ENCODE results near the gene PXT1.

The PXT1 gene

DNA sequence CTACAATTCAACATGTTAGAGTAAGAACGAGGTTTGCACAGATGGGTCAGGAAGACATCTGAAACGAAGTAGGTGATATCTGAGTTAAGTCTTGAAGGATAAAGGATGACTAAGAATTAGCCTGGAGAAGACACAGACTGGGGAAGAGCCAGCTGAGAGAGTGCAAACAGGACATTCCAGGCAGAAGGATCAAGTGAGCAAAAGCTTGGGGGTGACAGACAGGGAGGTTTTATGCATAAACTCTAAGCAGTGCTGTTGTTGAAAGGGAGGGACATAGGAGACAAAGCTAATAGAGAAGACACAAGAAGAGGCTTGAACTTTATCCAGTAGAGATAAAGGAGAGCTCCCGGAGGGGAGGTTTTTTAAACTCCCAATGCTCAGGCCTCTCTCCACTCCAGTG, 40.2 kb downstream of the PXT1 start:
- H3K27ac ChIP-seq = no peak overlapping the region
- no peak for DNase-seq (ENCODE audit: low read depth, low spot score)

DNA sequence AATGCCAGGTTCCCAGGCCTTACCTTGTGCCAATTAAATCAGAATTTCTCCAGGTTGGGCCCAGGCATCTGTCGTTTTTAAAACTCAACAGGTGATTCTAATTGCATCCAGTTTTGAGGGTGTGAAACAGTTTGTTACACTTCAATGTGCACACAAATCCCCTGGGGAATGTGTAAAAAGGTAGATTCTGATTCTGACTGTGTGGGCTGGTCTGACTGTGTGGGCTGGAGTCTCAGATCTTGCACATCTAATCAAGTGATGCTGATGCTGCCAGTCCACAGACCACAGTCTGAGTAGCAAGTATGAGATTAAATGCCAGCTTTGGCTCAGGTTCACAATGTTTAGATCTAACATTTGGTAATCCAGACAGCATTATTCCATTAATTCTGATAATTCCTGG, 42.7 kb downstream of the PXT1 start:
- no peak overlapping the region for H3K27ac ChIP-seq
- no peak for DNase-seq (ENCODE audit: low read depth, low spot score)

DNA sequence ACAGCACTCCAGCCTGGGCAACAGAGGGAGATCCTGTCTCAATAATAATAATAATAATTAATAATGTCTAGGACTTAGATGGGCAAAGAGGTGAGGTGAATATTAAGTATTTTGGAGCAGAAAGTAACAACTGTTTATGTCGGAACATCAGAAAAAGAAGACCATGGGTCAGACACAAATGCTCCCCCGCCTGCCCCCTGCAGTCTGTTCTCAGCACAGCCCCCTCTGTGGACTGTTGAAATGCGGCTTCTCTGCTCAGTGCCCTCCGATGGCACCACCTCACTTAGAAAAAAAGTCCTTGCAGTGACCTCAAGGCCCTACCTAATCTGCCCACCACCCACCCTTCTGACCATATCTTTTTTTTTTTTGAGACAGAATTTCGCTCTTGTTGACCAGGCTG, 50.0 kb downstream of the PXT1 start:
- no peak for DNase-seq (ENCODE audit: low read depth, low spot score)
- no peak overlapping the region for H3K27ac ChIP-seq

DNA sequence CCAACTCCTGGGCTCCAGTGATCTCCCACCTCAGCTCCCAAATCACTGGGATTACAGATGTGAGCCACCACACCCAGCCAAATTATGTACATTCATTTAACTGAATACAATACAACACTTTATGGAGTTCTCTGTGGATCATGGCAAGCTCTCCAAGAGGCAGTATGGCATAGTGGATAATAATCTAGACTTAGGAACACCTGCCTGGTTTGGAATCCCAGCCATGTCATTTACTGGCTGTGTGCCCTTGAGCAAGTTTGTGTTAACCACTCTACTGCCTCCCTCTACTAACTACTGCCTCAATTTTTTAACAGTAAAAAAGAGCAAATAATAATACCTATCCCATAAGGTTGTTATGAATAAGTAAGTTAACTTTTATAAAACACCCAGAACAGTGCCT, 53.3 kb downstream of the PXT1 start:
- no peak overlapping the region for H3K27ac ChIP-seq
- DNase-seq (ENCODE audit: low read depth, low spot score) = no peak

DNA sequence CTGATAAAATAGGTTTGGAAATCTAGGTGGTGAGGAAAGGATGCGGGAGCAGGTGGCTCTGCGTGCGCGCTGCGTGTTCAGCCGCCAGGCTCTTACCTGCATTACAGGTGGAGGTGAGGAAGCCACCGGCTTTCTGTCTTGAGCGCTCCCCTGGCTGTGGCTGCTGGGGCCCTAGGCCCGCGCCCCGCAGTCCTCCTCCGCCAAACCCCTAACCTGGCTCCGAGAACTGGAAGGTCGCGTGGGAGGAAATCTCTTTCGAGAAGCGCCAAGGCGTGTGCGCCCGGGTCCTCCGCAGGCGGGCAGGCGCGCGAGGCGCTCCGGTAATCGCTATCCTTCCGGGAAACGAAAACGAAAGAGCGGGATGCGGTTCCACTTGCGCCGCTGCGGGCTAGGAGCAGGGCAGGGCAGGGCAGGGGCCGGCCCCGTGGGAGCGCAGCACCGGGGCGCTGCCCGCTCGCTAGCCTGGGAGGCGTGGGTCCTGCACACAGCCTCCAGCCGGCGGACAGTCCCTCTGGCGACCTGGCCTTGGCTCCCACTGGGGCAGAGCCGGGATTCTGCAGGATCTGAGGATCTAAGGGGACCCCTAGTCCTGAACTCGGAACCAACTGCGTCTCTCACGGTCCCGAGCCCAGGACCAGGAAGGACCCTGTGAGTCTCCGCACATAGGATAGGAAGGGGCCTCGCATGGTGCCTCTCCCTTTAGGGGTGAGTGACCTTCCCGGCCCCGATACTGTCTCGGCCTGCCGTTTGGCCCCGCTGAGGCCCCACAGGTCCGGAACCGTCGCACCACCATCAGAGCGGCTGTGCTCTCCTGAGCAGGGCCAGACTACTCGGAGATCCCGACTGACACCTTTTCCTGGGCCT, 55.0 kb downstream of the PXT1 start, which contains the start of gene ETV7:
ETV7 (minus strand) TSS at position 230 of the 864 bp plus-strand sequence; CDS start at position 102, 128 bp downstream.
- H3K27ac ChIP-seq = no peak within 1 kb of the TSS
- DNase-seq (ENCODE audit: low read depth, low spot score) = no peak

DNA sequence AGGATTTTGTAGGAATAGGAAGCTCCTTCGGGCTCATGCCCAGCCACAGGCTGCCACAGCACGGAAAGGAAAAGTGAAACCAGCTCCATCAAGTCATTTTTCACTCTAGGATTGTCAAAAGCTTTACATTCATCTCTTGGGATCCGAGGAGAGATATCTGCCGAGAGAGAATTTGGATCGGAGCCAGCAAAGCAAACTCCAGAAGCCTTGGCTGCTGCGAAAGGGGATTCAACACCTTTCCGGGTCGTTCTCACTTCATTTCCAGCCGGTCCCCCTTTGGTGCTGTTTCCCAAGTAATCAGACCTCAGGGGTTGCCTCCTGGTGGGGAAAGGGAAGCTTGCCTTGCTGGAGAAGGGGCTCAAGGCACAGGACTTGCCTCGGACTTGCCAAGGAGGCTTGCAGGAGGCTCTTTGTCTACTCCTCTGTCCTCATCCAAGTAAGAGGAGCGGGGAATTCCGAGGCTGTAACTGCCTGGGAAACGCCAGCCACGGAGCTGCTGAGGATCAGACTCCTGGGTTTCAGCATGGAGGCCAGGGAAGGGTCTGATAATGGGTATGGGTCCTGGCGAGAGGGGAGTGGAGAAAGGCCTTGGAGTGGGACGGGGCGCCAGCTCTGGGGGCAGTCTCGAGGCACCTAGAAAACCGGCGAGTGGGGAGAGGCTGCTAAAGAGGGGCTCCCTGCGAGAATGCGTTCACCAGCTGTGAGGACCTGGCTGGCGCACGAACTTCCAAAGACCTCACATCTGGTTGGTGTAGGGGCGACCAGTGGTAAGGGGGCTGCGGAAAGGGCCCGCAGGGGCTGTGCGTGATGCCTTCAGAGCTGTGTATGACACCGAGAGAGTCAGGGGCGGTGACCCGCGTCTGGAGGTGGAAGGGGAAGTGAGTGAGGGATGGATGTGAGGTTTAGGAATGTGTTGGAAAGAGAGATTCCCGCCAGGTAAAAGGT, 55.9 kb downstream of the PXT1 start:
- no peak overlapping the region for H3K27ac ChIP-seq
- DNase-seq (ENCODE audit: low read depth, low spot score) = no peak

DNA sequence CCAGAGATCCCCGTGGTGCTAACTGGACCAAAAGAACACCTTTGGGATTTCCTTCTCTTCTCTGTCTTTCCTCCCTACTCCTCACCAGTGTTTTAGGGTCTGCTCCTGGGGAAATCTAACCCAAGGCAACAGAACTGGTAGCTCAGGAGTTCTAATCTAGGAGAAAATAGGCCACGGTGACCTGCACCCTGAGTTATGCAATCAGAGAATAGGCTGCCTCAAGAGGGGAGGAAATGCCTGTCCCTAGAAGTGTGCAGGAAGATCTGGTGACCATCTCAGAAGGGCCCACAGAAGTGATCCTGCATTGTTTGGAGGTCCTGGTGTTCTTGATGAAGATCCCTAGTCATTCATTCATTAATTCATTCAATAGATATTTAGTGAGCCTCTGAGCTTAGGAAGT, 58.6 kb downstream of the PXT1 start:
- no peak for DNase-seq (ENCODE audit: low read depth, low spot score)
- no peak overlapping the region for H3K27ac ChIP-seq

DNA sequence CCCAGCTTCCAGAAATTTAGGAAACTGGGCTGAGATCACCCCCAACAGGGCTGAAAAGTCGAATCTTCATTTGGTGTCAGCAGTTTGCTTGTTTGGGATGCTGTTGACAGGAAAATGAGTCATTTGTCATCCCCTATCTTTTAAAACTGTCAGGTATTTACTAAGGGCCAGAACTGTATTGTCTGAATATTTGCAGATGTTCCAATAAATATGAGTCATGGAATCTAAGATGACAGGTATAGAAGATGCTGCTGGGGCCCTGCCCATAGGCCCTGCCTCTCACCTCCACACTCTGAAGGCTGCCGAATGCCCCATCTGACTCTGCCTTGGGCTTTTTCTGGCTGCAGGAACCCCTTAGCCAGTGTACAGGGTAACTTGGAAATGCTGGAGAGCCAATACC, 59.0 kb downstream of the PXT1 start:
- no peak for DNase-seq (ENCODE audit: low read depth, low spot score)
- H3K27ac ChIP-seq = no peak overlapping the region

DNA sequence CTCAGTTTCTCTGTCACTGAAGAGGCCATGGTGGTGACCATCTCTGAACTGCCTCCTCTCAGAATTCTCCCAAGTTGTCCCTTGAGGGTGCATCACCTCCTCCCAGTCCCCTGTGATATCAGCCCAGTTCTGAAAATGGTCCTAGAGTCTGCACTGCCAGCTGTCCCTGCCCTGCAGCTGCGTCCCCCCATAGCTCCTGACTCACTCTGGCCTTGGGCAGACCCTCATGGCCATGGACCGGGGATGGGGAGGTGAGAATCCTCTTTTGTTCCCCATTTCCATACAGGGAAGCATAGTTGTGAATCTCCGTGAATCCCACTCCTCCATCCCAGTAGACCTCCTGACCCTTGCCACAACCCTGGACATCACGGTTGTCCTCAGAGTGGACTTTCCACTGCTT, 59.7 kb downstream of the PXT1 start:
- no peak overlapping the region for H3K27ac ChIP-seq
- no peak for DNase-seq (ENCODE audit: low read depth, low spot score)

DNA sequence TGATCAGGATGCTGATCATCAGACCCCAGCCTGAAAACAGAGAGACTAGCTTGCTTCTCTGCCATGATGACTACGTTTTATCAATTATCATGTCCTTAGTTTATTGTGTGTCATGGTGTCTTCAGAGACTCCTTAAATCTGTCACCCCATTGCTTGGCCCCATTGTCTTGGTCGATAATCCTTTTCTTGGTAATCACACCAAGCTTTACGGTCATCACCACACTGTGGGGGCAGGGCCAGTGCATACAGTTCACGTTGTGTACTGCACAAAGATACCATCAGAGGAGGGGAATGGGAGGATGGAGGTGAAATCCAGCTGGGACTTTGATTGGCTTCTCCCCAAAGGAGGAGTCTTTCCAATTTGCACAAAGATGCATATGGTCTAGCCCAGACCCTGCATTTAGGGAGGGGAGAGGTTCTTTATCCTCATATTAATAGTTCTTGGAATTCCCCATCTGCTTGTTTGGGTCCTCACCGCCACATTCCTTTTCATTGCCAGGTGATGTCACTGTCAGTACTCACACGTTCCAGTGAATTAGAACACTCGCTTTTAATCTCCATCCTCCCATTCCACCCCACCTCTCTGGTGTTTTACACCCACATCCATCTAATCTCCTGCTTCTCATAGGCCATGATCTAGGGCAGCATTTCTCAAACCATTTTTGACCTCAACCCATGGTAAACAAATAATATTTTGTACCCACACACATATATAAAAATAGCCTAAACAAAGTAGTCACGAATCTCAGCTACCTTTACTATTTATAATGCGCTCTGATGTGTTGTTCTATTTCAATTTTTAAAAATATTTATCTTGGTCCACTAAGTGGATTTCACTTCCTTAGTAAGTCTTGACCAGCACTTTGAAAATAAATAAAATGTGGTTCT, 60.9 kb downstream of the PXT1 start:
- no peak overlapping the region for H3K27ac ChIP-seq

DNA sequence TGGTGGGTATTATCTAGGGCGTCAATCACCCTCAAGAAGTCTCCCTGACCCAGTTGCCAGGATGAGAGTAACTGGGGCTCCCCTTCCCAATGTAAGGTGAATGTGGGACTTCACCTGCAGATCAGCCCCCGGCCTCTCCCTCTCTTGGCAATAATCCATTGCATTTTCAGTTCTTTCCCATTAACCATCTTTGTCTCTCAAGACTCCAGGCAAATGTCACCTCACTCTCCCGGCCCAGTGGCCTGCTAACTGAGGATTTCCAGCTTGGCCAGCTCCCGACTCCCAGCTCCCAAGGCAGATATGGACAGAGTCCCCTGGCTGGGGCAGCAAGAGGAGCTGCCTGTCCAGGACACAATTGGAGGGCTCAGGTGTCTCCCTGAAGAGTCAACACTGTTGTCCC, 62.5 kb downstream of the PXT1 start:
- H3K27ac ChIP-seq = no peak overlapping the region
- no peak for DNase-seq (ENCODE audit: low read depth, low spot score)

More for the DNA sequence above, 60.9 kb downstream of the PXT1 start:
- DNase-seq (ENCODE audit: low read depth, low spot score) = no peak

DNA sequence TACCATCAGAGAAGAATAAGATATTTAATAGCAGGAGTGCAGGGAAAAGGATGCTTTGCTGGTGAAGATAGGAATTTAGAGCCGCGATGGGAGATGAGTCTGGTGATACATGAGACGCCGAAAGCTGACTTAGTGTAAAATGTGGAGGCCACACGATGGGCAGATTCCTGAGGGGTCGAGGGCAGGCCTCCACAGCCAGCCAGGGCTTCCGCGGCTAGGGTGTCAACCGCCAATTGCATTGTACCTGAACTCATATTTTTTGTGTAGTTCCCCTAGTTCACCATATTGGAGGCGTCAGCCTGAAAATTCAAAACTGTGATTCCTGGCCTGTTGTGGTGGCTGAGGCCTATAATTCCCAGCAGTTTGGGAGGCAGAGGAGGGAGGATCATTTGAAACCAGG, 63.7 kb downstream of the PXT1 start:
- H3K27ac ChIP-seq = no peak overlapping the region
- no peak for DNase-seq (ENCODE audit: low read depth, low spot score)

DNA sequence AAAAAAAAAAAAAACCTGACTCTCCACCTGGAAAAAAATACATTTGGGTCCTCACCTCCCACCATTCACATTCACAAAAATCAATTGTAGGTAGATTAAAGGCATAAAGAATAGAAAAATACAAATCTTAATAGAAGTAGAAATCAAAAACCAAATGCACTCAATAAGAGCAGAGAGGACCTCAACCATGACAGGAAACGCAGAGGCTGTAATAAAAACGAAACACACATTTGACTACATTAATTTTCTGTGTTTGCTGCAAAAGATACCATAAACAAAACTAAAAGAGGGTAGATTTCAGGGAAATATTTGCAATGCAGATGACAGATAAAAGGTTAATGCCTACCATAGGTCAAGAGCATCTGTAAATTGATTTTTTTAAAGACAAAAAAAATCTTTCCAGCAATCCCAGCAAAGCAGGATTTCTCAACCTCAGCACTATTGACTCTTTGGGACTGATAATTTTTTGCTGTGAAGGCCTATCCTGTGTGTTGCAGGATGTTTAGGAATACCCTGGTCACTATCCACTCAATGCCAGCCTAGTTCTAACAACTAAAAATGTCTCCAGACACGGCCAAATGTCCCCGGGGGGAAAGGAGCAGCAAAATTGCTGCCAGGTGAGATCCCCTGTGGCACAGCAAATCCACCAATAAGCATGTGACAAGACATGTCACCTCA, 64.3 kb downstream of the PXT1 start:
- H3K27ac ChIP-seq = no peak overlapping the region
- DNase-seq (ENCODE audit: low read depth, low spot score) = no peak

DNA sequence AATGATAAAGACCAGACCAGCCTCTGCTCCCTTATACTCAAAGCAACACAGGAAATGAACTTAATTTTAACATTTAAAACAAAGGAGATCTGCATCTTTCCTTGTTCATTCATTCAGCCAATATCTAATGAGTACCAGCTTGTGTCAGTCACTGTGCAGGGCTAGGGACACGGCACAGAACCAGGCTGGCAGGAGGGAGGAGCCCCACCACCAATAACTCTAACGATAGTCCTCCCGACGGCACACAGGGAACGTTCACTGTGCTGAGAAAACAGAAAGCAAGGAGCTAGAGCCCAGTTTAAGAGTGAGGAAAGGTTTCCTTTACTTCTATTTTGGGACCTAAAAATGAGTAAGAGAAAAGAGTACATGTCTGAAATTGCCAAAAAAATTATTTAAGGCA, 65.1 kb downstream of the PXT1 start:
- no peak overlapping the region for H3K27ac ChIP-seq
- no peak for DNase-seq (ENCODE audit: low read depth, low spot score)

DNA sequence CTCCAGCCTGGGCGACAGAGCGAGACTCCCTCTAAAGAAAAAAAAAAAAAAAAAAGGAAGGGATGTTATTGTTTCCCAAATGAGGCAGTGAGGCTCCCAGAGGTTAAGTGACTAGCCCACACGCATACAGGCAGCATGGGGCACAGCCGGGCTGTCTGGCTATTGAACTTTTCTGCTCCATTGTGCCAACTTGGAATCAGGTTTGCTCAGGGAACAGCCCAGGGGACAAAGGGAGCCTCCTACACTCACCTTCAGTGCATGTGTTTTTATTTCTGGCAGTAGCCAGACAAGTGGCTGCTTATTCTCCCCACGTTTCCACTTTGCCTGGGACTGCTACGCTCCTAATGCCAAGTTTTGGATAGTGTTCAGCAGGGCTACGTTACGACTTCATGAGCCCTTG, 65.9 kb downstream of the PXT1 start:
- DNase-seq (ENCODE audit: low read depth, low spot score) = no peak
- H3K27ac ChIP-seq = no peak overlapping the region

DNA sequence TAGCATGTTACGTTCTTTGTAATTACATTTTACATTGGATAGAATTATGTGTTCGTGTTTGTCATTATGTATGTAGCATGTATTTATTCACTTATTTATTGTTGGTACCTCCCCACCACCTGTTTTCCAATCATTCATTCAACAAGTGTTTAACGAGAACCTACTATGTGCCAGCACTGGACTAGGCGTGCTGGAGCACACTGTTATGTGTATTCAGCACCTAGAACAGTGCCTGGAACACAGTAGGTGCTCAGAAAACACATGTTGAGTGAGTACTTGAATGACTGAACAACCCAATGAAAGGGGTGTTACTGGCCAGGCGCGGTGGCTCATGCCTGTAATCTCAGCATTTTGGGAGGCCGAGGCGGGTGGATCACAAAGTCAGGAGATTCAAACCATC, 66.5 kb downstream of the PXT1 start:
- no peak overlapping the region for H3K27ac ChIP-seq
- DNase-seq (ENCODE audit: low read depth, low spot score) = no peak

DNA sequence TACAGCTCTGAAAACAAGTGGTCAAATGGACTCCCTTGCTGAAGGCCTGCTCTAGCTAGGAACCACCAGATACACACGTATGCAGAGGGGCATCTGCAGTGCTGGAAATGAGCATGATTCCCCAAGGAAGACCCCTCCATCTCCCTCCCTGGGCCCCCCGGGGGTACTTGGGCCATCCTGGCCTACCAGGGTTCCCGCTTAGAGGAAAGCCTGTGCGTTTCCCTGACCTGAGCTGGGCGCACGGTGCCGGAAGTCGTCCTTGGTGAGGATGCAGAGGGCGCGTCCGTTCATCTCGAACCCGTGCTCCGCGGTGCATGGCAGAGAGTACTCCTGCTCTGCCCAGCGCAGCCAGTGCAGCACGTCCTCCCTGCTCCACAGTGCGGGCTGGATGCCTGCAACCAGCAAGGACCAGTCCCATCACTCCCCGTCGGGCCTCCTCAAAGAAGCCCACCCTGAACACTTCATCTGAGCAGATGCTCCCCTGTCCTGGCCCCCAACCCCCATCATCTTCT, 67.0 kb downstream of the PXT1 start:
- H3K27ac ChIP-seq = no peak overlapping the region
- DNase-seq (ENCODE audit: low read depth, low spot score) = no peak

DNA sequence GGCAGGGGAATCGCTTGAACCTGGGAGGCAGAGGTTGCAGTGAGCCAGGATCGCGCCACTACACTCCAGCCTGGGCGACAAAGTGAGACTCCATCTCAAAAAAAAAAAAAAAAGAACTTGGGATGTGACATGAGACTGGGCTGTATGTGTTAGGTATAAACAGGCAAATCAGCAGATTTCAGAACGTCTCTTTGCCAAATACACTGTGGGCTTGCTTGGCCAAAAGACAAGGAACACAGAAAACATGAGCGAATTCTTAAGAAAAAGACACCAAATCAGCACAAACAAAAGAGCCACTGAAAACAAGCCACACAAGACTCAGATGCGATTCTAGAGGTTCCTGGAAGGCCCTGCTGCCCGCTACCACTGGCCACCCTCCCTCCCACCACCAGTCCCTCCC, 67.7 kb downstream of the PXT1 start:
- DNase-seq (ENCODE audit: low read depth, low spot score) = no peak
- H3K27ac ChIP-seq = no peak overlapping the region

DNA sequence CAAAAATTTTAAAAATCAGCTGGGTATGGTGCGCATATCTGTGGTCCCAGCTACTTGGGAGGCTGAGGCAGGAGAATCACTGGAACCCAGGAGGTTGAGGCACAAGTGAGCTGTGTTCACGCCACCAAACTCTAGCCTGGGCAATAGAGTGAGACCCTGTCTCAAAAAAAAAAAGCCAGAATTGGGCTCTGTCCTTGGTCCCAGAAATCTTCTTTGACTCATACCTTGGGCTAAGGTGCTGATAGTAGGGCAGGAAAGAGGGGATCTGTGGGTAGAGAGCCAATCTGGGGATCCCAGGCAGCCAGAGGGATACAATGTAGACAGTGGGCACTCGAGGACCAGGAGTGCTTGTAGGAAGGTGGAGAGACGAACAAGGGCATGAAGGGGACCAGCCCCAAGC, 68.5 kb downstream of the PXT1 start:
- no peak overlapping the region for H3K27ac ChIP-seq
- no peak for DNase-seq (ENCODE audit: low read depth, low spot score)
